IMR-90 (cell line): ENCODE measurements around the gene PTHLH. TPM values are rescaled to one million over a fixed set of nuclear protein-coding genes. Genes with fewer than 3 reads are reported as not detected.

Source experiments
- ATAC-seq: fragments of 200-7000 bp; cut with Tn5 transposase; 2 replicates; pipeline ENCODE4 v1.9.1; 2020; ENCODE audit warnings: low read depth, mild to moderate bottlenecking, moderate library complexity
- BruUV-seq: library from RNA; stranded (reverse); fragments of 400-500 nt; replicated peaks from 2 replicates; lab custom pipeline; 2021; lab: Mats Ljungman, UMichigan
- CTCF ChIA-PET: fragments of 300-600 bp; formaldehyde crosslinking; extraction: SDS; loops from one replicate; lab custom pipeline; 2021; ENCODE audit warnings: antibody characterized with exemption; lab: Yijun Ruan, JAX
- POLR2A ChIA-PET: fragments of 300-600 bp; sonication (Branson Sonifier 250); formaldehyde crosslinking; loops from one replicate; lab custom pipeline; 2022; ENCODE audit warnings: antibody characterized with exemption; ENCODE audit not compliant: unreplicated experiment; lab: Charles Lee
- DNase-seq: peaks from one replicate; pipeline ENCODE4 v3.0.0; 2013
- H2AFZ ChIP-seq: replicated peaks from 2 replicates; pipeline ENCODE3; 2013; ENCODE audit warnings: low read length, mild to moderate bottlenecking; ENCODE audit not compliant: poor library complexity
- H2AK5ac ChIP-seq: 2 replicates; pipeline ENCODE4 v1.6.1; 2013; ENCODE audit warnings: low read depth, low read length, inconsistent platforms
- H2AK9ac ChIP-seq: replicated peaks from 2 replicates; pipeline ENCODE3; 2013; ENCODE audit warnings: mild to moderate bottlenecking, low read depth, low read length, moderate library complexity; ENCODE audit not compliant: poor library complexity
- H2BK120ac ChIP-seq: 2 replicates; pipeline ENCODE4 v1.6.1; 2013; ENCODE audit warnings: low read depth, low read length, inconsistent platforms
- H2BK15ac ChIP-seq: 3 replicates; pipeline ENCODE4 v1.6.1; 2013; ENCODE audit warnings: low read depth, low read length, inconsistent platforms
- H2BK20ac ChIP-seq: 2 replicates; pipeline ENCODE4 v1.6.1; 2013; ENCODE audit warnings: low read depth, mild to moderate bottlenecking, inconsistent platforms, low read length, moderate library complexity
- H2BK5ac ChIP-seq: 2 replicates; pipeline ENCODE4 v1.6.1; 2013; ENCODE audit warnings: mild to moderate bottlenecking, low read depth, low read length, inconsistent platforms; ENCODE audit not compliant: poor library complexity, severe bottlenecking
- H3K14ac ChIP-seq: replicated peaks from 2 replicates; pipeline ENCODE4 v1.6.1; 2013; ENCODE audit warnings: low read depth, low read length, inconsistent platforms
- H3K18ac ChIP-seq: 2 replicates; pipeline ENCODE4 v1.6.1; 2013; ENCODE audit warnings: low read depth, low read length, control low read depth
- H3K23ac ChIP-seq: 2 replicates; pipeline ENCODE4 v1.6.1; 2013; ENCODE audit warnings: low read depth, low read length, inconsistent platforms
- H3K27ac ChIP-seq: 2 replicates; pipeline ENCODE4 v1.5.1; 2013; ENCODE audit warnings: mild to moderate bottlenecking, control low read depth, low read length; ENCODE audit not compliant: insufficient read depth
- H3K27me3 ChIP-seq: 2 replicates; pipeline ENCODE4 v1.6.1; 2013; ENCODE audit warnings: low read length; ENCODE audit not compliant: control insufficient read depth, insufficient read depth
- H3K36me3 ChIP-seq: 2 replicates; pipeline ENCODE4 v1.6.1; 2013; ENCODE audit warnings: low read length, mixed read lengths; ENCODE audit not compliant: control insufficient read depth, insufficient read depth
- H3K4ac ChIP-seq: 2 replicates; pipeline ENCODE4 v1.6.1; 2013; ENCODE audit warnings: low read depth, low read length, inconsistent platforms
- H3K4me1 ChIP-seq: 2 replicates; pipeline ENCODE4 v1.6.1; 2013; ENCODE audit warnings: low read length, mixed read lengths; ENCODE audit not compliant: control insufficient read depth, insufficient read depth
- H3K4me2 ChIP-seq: 2 replicates; pipeline ENCODE4 v1.6.1; 2013; ENCODE audit warnings: low read depth, mild to moderate bottlenecking, control low read depth, low read length, moderate library complexity
- H3K4me3 ChIP-seq: 2 replicates; pipeline ENCODE4 v1.5.1; 2013; ENCODE audit warnings: low read depth, mild to moderate bottlenecking, control low read depth, low read length, moderate library complexity; ENCODE audit not compliant: insufficient read depth
- H3K56ac ChIP-seq: 2 replicates; pipeline ENCODE4 v1.6.1; 2013; ENCODE audit warnings: low read length, inconsistent platforms; ENCODE audit not compliant: insufficient read depth; ENCODE audit errors: extremely low read depth
- H3K79me1 ChIP-seq, 2 experiments: 2 replicates each; pipeline ENCODE4 v1.6.1; 2013; ENCODE audit warnings: low read length in 2 of 2, inconsistent platforms in 1 of 2, low read depth in 1 of 2
- H3K9ac ChIP-seq: 2 replicates; pipeline ENCODE4 v1.6.1; 2013; ENCODE audit warnings: low read depth, low read length, control low read depth
- H3K9me1 ChIP-seq: 2 replicates; pipeline ENCODE4 v1.6.1; 2013; ENCODE audit warnings: low read length, inconsistent platforms; ENCODE audit not compliant: insufficient read depth
- H3K9me3 ChIP-seq: 2 replicates; pipeline ENCODE4 v1.6.1; 2013; ENCODE audit warnings: low read length; ENCODE audit not compliant: control insufficient read depth, insufficient read depth
- H4K20me1 ChIP-seq: 2 replicates; pipeline ENCODE4 v1.6.1; 2013; ENCODE audit warnings: low read length, inconsistent platforms; ENCODE audit not compliant: insufficient read depth
- H4K5ac ChIP-seq: 2 replicates; pipeline ENCODE4 v1.6.1; 2013; ENCODE audit warnings: mild to moderate bottlenecking, low read depth, low read length, control low read depth
- H4K8ac ChIP-seq, 2 experiments: 2 replicates each; pipeline ENCODE4 v1.6.1; 2013; ENCODE audit warnings: low read depth in 2 of 2, low read length in 2 of 2, control low read depth in 1 of 2, inconsistent platforms in 1 of 2
- H4K91ac ChIP-seq: 2 replicates; pipeline ENCODE4 v1.6.1; 2013; ENCODE audit warnings: low read depth, low read length, inconsistent platforms; ENCODE audit not compliant: insufficient read depth
- MAZ ChIP-seq: IDR thresholded peaks from 2 replicates; pipeline ENCODE4 v1.6.1; 2012; ENCODE audit warnings: low read depth, mild to moderate bottlenecking, low read length, improper control_type of control experiment, moderate library complexity, borderline replicate concordance
- WGBS, 2 experiments: methylation state at CpG; one replicate each; pipeline versions ENCODE4 v1.1.5 to v1.1.7; 2013; ENCODE audit warnings: missing lambda C conversion rate in 2 of 2; ENCODE audit not compliant: insufficient read length in 1 of 2; ENCODE audit errors: extremely low coverage in 2 of 2; 5-methylcytosine and 5-hydroxymethylcytosine counted together
- dilution Hi-C: fragments of 300-500 bp; cut with HindIII; formaldehyde crosslinking; loops from one replicate; pipeline ENCODE4 v1.14.3; 2018; ENCODE audit warnings: low sequenced_read_pairs; ENCODE audit not compliant: unreplicated experiment
- in situ Hi-C: fragments of 300-500 bp; cut with MboI; formaldehyde crosslinking; loops from 3 replicates; pipeline ENCODE4 v1.14.3; 2019; ENCODE audit warnings: low sequenced_read_pairs, inconsistent platforms, mixed read lengths
- intact Hi-C: fragments of 100-400 bp; cut with micrococcal nuclease; formaldehyde crosslinking; loops from 2 replicates; pipeline ENCODE4 v1.10.0; 2022
- polyA plus RNA-seq, 3 experiments: library from polyadenylated mRNA; depleted of rRNA; stranded (reverse); fragments of >200 nt; gene quantifications; 2 replicates each; pipeline ENCODE4 v1.2.3, GENCODE V29; 2012; ENCODE audit warnings: low replicate concordance in 1 of 3
- total RNA-seq: library from RNA; depleted of rRNA; stranded (reverse); fragments of >200 nt; gene quantifications from 2 replicates; pipeline ENCODE4 v1.2.3, GENCODE V29; 2012
- TF ChIP-seq, protein P1 (sequence below): conservative IDR thresholded peaks from 2 replicates; pipeline ENCODE4 v1.5.1; 2012; ENCODE audit warnings: mild to moderate bottlenecking, low read depth, low read length, improper control_type of control experiment

The PTHLH gene
- total and polyA plus RNA-seq, 2 of the 4 experiments (the other 2 are of a cell fraction), result 0.36 to 1.3 TPM

DNA sequence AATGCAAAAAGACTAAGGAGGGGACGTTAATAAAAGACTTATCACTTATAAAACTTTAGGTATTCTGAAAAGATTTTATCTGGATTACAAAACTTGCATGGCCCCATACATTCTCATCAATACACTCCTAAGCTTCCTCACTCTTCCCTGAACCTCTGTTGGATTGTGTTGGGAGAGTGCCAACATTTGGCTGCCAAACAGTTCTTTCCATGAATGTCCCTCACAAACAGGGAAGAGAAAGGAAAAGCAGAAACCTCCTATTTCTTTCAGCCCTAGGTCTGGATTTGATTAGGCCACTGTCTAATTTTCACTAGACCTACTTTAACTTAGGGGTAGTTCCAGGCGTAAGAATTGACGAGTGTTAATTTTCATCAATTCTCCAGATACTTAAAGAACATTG, 11.7 kb downstream of the PTHLH start:
- dilution Hi-C loops (no loop called here), intact Hi-C loops (loop anchor here (10.0 kb wide), 1 partner anchor 1034 kb away; no protein-coding TSS in a partner anchor), in situ Hi-C loops (loop anchor here (10.0 kb wide), 1 partner anchor 214 kb away; no protein-coding TSS in a partner anchor)
- Histone ChIP-seq H3K36me3 (no peaks in the 10 kb centered on the region), H2AFZ (no peak overlapping the region), H3K14ac (no peak overlapping the region), H4K8ac (no peak overlapping the region), H2BK15ac (no peak overlapping the region), H3K56ac (no peak overlapping the region), H4K20me1 (no peaks in the 10 kb centered on the region), H2AK5ac (no peak overlapping the region), H3K9ac (no peak overlapping the region), H4K5ac (no peak overlapping the region), H3K27ac (no peak overlapping the region), H3K79me1 (no peaks in the 10 kb centered on the region), H3K23ac (no peak overlapping the region), H2BK120ac (no peak overlapping the region), H3K4me1 (peaks cover 5% of the 10 kb centered on the region), H2AK9ac (no peak overlapping the region), H3K4ac (no peak overlapping the region), H3K4me3 (no peak overlapping the region), H3K18ac (no peak overlapping the region), H4K91ac (no peak overlapping the region), H3K9me1 (0 out of 2 replicates have a peak, but pooled peaks cover under 1% of the 10 kb centered on the region), H2BK5ac (no peak overlapping the region), H3K9me3 (no peaks in the 10 kb centered on the region), H3K27me3 (no peaks in the 10 kb centered on the region), H3K4me2 (no peak overlapping the region), H2BK20ac (no peak overlapping the region)
- ChIA-PET CTCF (no interaction called here), POLR2A (no interaction called here)
- WGBS, 2 experiments, result no CpG with 5 or more reads among the region's 3 CpGs
- TF ChIP-seq MAZ, result no peak
- TF ChIP-seq, protein P1, sequence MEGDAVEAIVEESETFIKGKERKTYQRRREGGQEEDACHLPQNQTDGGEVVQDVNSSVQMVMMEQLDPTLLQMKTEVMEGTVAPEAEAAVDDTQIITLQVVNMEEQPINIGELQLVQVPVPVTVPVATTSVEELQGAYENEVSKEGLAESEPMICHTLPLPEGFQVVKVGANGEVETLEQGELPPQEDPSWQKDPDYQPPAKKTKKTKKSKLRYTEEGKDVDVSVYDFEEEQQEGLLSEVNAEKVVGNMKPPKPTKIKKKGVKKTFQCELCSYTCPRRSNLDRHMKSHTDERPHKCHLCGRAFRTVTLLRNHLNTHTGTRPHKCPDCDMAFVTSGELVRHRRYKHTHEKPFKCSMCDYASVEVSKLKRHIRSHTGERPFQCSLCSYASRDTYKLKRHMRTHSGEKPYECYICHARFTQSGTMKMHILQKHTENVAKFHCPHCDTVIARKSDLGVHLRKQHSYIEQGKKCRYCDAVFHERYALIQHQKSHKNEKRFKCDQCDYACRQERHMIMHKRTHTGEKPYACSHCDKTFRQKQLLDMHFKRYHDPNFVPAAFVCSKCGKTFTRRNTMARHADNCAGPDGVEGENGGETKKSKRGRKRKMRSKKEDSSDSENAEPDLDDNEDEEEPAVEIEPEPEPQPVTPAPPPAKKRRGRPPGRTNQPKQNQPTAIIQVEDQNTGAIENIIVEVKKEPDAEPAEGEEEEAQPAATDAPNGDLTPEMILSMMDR, result no peak
- ATAC-seq (no peak), DNase-seq (no peak)
- BruUV-seq, result no TSS peak
